Measurements from ENCODE around the gene E2F4. TPM values are rescaled to one million over a fixed set of nuclear protein-coding genes. Genes with fewer than 3 reads are reported as not detected.

E2F4 gene
- total RNA-seq, 2 donors from 2014 or later = 82.8 to 91.7 TPM

- no peak for DNase-seq
- H3K27me3 Mint-ChIP-seq (ENCODE audit: low read depth) = peaks cover 23% of the 10 kb centered on the region
- H3K9me3 Mint-ChIP-seq = no peaks in the 10 kb centered on the region
- peaks cover 34% of the 10 kb centered on the region for H3K4me1 Mint-ChIP-seq (ENCODE audit: low read depth)
- H3K36me3 Mint-ChIP-seq (ENCODE audit: insufficient read depth in 2 of 2) = peaks cover 3 to 12% of the 10 kb centered on the region in 2 donors
- peak overlapping the region; percentile 80 to 81 for H3K4me3 Mint-ChIP-seq
- ATAC-seq (replicated peaks in 1 of 2) = no peak
- no peak overlapping the region for H3K27ac Mint-ChIP-seq
These were observed 40.4 kb upstream of the E2F4 start for GRCh38 chr16:67151431-67152097.

- DNase-seq (no peak), ATAC-seq (replicated peaks in 1 of 2) (no peak)
- peaks cover 23% of the 10 kb centered on the region for H3K27me3 Mint-ChIP-seq (ENCODE audit: low read depth)
- H3K4me3 Mint-ChIP-seq = peak overlapping the region; percentile 78 to 82
- no peaks in the 10 kb centered on the region for H3K9me3 Mint-ChIP-seq
- H3K36me3 Mint-ChIP-seq (ENCODE audit: insufficient read depth in 2 of 2) = peaks cover 0 to 1% of the 10 kb centered on the region in 2 donors
- H3K4me1 Mint-ChIP-seq (ENCODE audit: low read depth) = peaks cover 57% of the 10 kb centered on the region
- H3K27ac Mint-ChIP-seq = no peak overlapping the region
These were observed 37.2 kb upstream of the E2F4 start for GRCh38 chr16:67154578-67155294.

GRCh38 chr16:67155295-67156142 is 36.4 kb upstream of the E2F4 start:
- peaks cover 0 to 1% of the 10 kb centered on the region in 2 donors for H3K36me3 Mint-ChIP-seq (ENCODE audit: insufficient read depth in 2 of 2)
- H3K4me1 Mint-ChIP-seq (ENCODE audit: low read depth) = peaks cover 60% of the 10 kb centered on the region
- peak; percentile 37 for ATAC-seq (replicated peaks in 1 of 2)
- peak overlapping the region; percentile 78 to 82 for H3K4me3 Mint-ChIP-seq
- H3K27me3 Mint-ChIP-seq (ENCODE audit: low read depth) = peaks cover 23% of the 10 kb centered on the region
- no peaks in the 10 kb centered on the region for H3K9me3 Mint-ChIP-seq
- H3K27ac Mint-ChIP-seq = no peak overlapping the region
- DNase-seq = peak; percentile 82 to 91

GRCh38 chr16:67156143-67156844 is 35.7 kb upstream of the E2F4 start:
- DNase-seq = no peak
- peaks cover 19% of the 10 kb centered on the region for H3K27me3 Mint-ChIP-seq (ENCODE audit: low read depth)
- H3K4me1 Mint-ChIP-seq (ENCODE audit: low read depth) = peaks cover 63% of the 10 kb centered on the region
- peak overlapping the region; percentile 22 to 43 for H3K4me3 Mint-ChIP-seq
- H3K27ac Mint-ChIP-seq = no peak overlapping the region
- H3K9me3 Mint-ChIP-seq = no peaks in the 10 kb centered on the region
- peaks cover 0 to 5% of the 10 kb centered on the region in 2 donors for H3K36me3 Mint-ChIP-seq (ENCODE audit: insufficient read depth in 2 of 2)
- no peak for ATAC-seq (replicated peaks in 1 of 2)

DNA sequence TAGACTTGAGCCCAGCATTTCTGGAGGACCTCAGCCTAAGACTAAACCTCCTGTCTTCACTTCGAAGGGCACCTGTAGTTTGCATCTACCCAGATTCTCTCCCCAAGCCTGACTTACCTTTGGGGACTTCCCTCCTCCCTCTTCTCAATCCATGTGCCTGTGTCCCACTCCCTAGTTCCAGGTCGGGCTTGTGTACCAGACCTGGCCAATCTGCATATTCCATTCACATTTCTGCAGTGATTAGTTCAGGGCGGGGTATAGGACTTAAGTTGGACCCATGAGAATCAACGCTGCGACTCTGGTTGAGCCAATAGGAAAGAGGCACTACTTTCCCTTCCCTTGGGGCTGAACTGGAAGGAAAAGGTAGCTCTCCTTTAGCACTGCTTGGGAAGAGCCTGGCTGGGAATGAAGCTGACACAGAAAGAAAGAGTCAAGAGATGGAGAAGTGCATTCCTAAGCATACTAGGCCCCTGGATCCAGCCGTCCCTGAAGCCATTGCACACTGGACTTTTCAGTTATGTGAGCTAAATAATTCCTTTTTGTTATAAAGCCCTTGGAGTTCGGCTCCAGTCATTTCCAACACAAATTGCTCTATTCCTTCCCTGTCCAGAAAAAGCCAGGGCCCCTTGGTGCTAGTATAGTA is 34.7 kb upstream of the E2F4 start:
- Mint-ChIP-seq H3K27me3 (ENCODE audit: low read depth) (peaks cover 15% of the 10 kb centered on the region), H3K4me1 (ENCODE audit: low read depth) (peaks cover 69% of the 10 kb centered on the region), H3K36me3 (ENCODE audit: insufficient read depth in 2 of 2) (peaks cover 0 to 5% of the 10 kb centered on the region in 2 donors), H3K4me3 (peak overlapping the region in 1 of 2 donors; percentile 93), H3K9me3 (no peaks in the 10 kb centered on the region), H3K27ac (peak overlapping the region; percentile 25)
- ATAC-seq (replicated peaks in 1 of 2) (no peak), DNase-seq (no peak)

- peak overlapping the region; percentile 96 for H3K27ac Mint-ChIP-seq
- DNase-seq = no peak
- peaks cover 70% of the 10 kb centered on the region for H3K4me1 Mint-ChIP-seq (ENCODE audit: low read depth)
- H3K27me3 Mint-ChIP-seq (ENCODE audit: low read depth) = peaks cover 15% of the 10 kb centered on the region
- peaks cover 0 to 7% of the 10 kb centered on the region in 2 donors for H3K36me3 Mint-ChIP-seq (ENCODE audit: insufficient read depth in 2 of 2)
- H3K4me3 Mint-ChIP-seq = peak overlapping the region; percentile 93 to 94
- H3K9me3 Mint-ChIP-seq = no peaks in the 10 kb centered on the region
- ATAC-seq (replicated peaks in 1 of 2) = no peak
These were observed 33.9 kb upstream of the E2F4 start for GRCh38 chr16:67157892-67158635.

- peak overlapping the region; percentile 96 for H3K27ac Mint-ChIP-seq
- peaks cover 0 to 6% of the 10 kb centered on the region in 2 donors for H3K36me3 Mint-ChIP-seq (ENCODE audit: insufficient read depth in 2 of 2)
- peak overlapping the region; percentile 93 to 94 for H3K4me3 Mint-ChIP-seq
- peak; percentile 61 to 65 for ATAC-seq (replicated peaks in 1 of 2)
- peak; percentile 91 to 92 for DNase-seq
- no peaks in the 10 kb centered on the region for H3K9me3 Mint-ChIP-seq
- H3K27me3 Mint-ChIP-seq (ENCODE audit: low read depth) = peaks cover 13% of the 10 kb centered on the region
- peaks cover 64% of the 10 kb centered on the region for H3K4me1 Mint-ChIP-seq (ENCODE audit: low read depth)
These were observed 33.0 kb upstream of the E2F4 start for GRCh38 chr16:67158637-67159600.

- H3K4me3 Mint-ChIP-seq = peak overlapping the region; percentile 54 to 75
- peaks cover 59% of the 10 kb centered on the region for H3K4me1 Mint-ChIP-seq (ENCODE audit: low read depth)
- no peak overlapping the region for H3K27ac Mint-ChIP-seq
- DNase-seq (no peak), ATAC-seq (replicated peaks in 1 of 2) (no peak)
- H3K9me3 Mint-ChIP-seq = no peaks in the 10 kb centered on the region
- peaks cover 21% of the 10 kb centered on the region for H3K27me3 Mint-ChIP-seq (ENCODE audit: low read depth)
- peaks cover 0 to 6% of the 10 kb centered on the region in 2 donors for H3K36me3 Mint-ChIP-seq (ENCODE audit: insufficient read depth in 2 of 2)
These were observed 30.3 kb upstream of the E2F4 start for GRCh38 chr16:67161595-67162058.

GRCh38 chr16:67162506-67163163 is 29.3 kb upstream of the E2F4 start:
- no peaks in the 10 kb centered on the region for H3K9me3 Mint-ChIP-seq
- H3K4me3 Mint-ChIP-seq = peak overlapping the region; percentile 62 to 75
- H3K27ac Mint-ChIP-seq = no peak overlapping the region
- no peak for DNase-seq
- peaks cover 53% of the 10 kb centered on the region for H3K4me1 Mint-ChIP-seq (ENCODE audit: low read depth)
- peaks cover 31% of the 10 kb centered on the region for H3K27me3 Mint-ChIP-seq (ENCODE audit: low read depth)
- H3K36me3 Mint-ChIP-seq (ENCODE audit: insufficient read depth in 2 of 2) = peaks cover 0 to 6% of the 10 kb centered on the region in 2 donors
- no peak for ATAC-seq (replicated peaks in 1 of 2)

- peak; percentile 3 to 8 for ATAC-seq (replicated peaks in 1 of 2)
- no peaks in the 10 kb centered on the region for H3K9me3 Mint-ChIP-seq
- peaks cover 0 to 6% of the 10 kb centered on the region in 2 donors for H3K36me3 Mint-ChIP-seq (ENCODE audit: insufficient read depth in 2 of 2)
- H3K27ac Mint-ChIP-seq = no peak overlapping the region
- peaks cover 49% of the 10 kb centered on the region for H3K4me1 Mint-ChIP-seq (ENCODE audit: low read depth)
- peaks cover 39% of the 10 kb centered on the region for H3K27me3 Mint-ChIP-seq (ENCODE audit: low read depth)
- peak; percentile 60 to 61 for DNase-seq
- H3K4me3 Mint-ChIP-seq = peak overlapping the region; percentile 62 to 75
These were observed 28.6 kb upstream of the E2F4 start for GRCh38 chr16:67163164-67163998.

Data from activated T-cell treated with anti-CD3 and anti-CD28 coated beads, Interleukin-2, amount 50 U/mL, for 72 hours (primary cell).